ENCODE results near the gene UNC5A. TPM values are rescaled to one million over a fixed set of nuclear protein-coding genes. Genes with fewer than 3 reads are reported as not detected.

Gene UNC5A
- total RNA-seq, 1 experiment from 2014 or later = 10.1 TPM

DNA sequence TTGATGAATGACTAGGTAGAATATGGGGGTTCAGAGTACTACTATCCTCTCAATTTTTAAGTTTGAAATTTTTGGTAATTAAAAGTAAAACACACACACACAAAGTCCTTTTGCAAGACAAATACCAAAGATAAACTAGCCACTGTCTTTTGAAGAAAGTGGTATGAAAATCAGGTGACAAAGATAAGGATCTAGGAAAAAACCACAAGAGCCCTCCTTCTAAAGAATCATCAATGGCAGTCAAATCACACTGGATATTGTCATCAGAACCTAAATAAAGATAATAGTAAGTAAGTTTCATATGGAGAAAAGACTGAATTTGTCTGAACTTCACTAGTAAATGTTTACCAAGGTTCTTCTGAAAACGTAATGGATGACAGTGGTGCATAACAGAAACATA lies 119.3 kb downstream of the UNC5A start:
- ChIA-PET POLR2A (no interaction called here), RAD21 (ENCODE audit: low non-redundant PET in 1 of 2, low total read pairs in 2 of 2, uncharacterized antibody in 2 of 2, unreplicated experiment in 2 of 2) (no interaction called here), CTCF (interaction anchor here (1.2 kb wide), 1 partner anchor 269 kb away, joined by 3 read pairs; no protein-coding TSS in a partner anchor)
- H3K4me3 ChIP-seq (replicated peaks in 1 of 2; ENCODE audit: low read depth in 1 of 2, low read length in 2 of 2) = no peak overlapping the region
- H3K4me1 ChIP-seq (ENCODE audit: control insufficient read depth in 1 of 2, insufficient read depth in 2 of 2, low read length in 2 of 2) = no peaks in the 10 kb centered on the region
- H3K4me2 ChIP-seq (ENCODE audit: low read length) = no peak overlapping the region
- no peaks in the 10 kb centered on the region for H3K27me3 ChIP-seq (ENCODE audit: insufficient read depth, low read length)
- no peak overlapping the region for H3K27ac ChIP-seq (ENCODE audit: low read depth, low read length)
- BruUV-seq (replicated peaks) = no TSS peak
- DNase-seq (ENCODE audit: low read depth, low spot score) = no peak
- ATAC-seq = no peak
- TF ChIP-seq CEBPB (IDR thresholded peaks at IDR 0.05; ENCODE audit: low read depth) (no peak), JUND (IDR thresholded peaks at IDR 0.05) (no peak), ZBTB33 (IDR thresholded peaks at IDR 0.05; ENCODE audit: extremely low read depth, insufficient replicate concordance, low read length) (no peak), MAX (IDR thresholded peaks at IDR 0.05) (no peak), SP1 (IDR thresholded peaks at IDR 0.05; ENCODE audit: low read depth) (no peak), ZFX (IDR thresholded peaks at IDR 0.05) (no peak), POLR2AphosphoS5 (IDR thresholded peaks at IDR 0.05; ENCODE audit: low read depth, low read length) (no peak), RAD21 (IDR thresholded peaks at IDR 0.05; ENCODE audit: low read depth) (no peak)
- 0 out of 4 replicates have a peak, but pooled peaks cover 0 to 3% of the 10 kb centered on the region in 2 experiments for H3K36me3 ChIP-seq (ENCODE audit: control insufficient read depth in 1 of 2, insufficient read depth in 2 of 2, low read length in 2 of 2)
- H3K9me3 ChIP-seq (ENCODE audit: control insufficient read depth in 1 of 2, insufficient read depth in 1 of 2, low read depth in 1 of 2, low read length in 2 of 2) = no peaks in the 10 kb centered on the region
- intact Hi-C loops (cut with micrococcal nuclease) = no loop called here
- no peak overlapping the region for H3K9ac ChIP-seq (ENCODE audit: low read length)
- H3K79me2 ChIP-seq (ENCODE audit: insufficient read depth, low read length) = no peaks in the 10 kb centered on the region; the same call in 1 of the 2 replicates
- no peak overlapping the region for H2AFZ ChIP-seq (ENCODE audit: low read depth, low read length, poor library complexity, severe bottlenecking)
- 0 out of 2 replicates have a peak, but pooled peaks cover 2% of the 10 kb centered on the region for H4K20me1 ChIP-seq (ENCODE audit: insufficient read depth)
- no peaks in the 10 kb centered on the region for H3K9me2 ChIP-seq (ENCODE audit: insufficient read depth)

Other genes with a start within 250 kb of the UNC5A start
- gene GPRIN1, start 200.4 kb upstream of the UNC5A start, total RNA-seq (2021; ENCODE audit: unreplicated experiment) = 14.2 TPM
- not detected for gene SNCB, start 180.0 kb upstream of the UNC5A start, total RNA-seq (2021; ENCODE audit: unreplicated experiment)
- 0.07 TPM for gene EIF4E1B, start 179.9 kb upstream of the UNC5A start, total RNA-seq (2021; ENCODE audit: unreplicated experiment)
- gene TSPAN17, start 163.1 kb upstream of the UNC5A start, total RNA-seq (2021; ENCODE audit: unreplicated experiment) = 50.1 TPM
- gene HK3, start 88.8 kb downstream of the UNC5A start, total RNA-seq (2021; ENCODE audit: unreplicated experiment) = 0.30 TPM
- 38.4 TPM for gene UIMC1, start 196.2 kb downstream of the UNC5A start, total RNA-seq (2021; ENCODE audit: unreplicated experiment)
- 13.7 TPM for gene ZNF346, start 212.1 kb downstream of the UNC5A start, total RNA-seq (2021; ENCODE audit: unreplicated experiment)